GM23338 (cell line): Measurements from ENCODE around the gene SCAF8. TPM values are rescaled to one million over a fixed set of nuclear protein-coding genes. Genes with fewer than 3 reads are reported as not detected.
A peak's percentile ranks its signal among the peaks of the same experiment; 100 is the strongest.
"Not testable (repeated sequence)": the region's sequence is repeated elsewhere in the genome, so short reads cannot be mapped to it uniquely, and the experiment has no call there.

ENCODE experiments used
- ATAC-seq: fragments of 200-7000 bp; cut with Tn5 transposase; 3 replicates; pipeline ENCODE4 v1.9.1; 2020
- DNase-seq: peaks from one replicate; pipeline ENCODE4 v3.0.0-alpha.2; 2015; ENCODE audit warnings: low spot score
- H2AFZ ChIP-seq: fragments of 200-600 bp; sonication (generic); 2 replicates; pipeline ENCODE4 v1.8.0; 2016; ENCODE audit warnings: antibody characterized with exemption, mild to moderate bottlenecking, moderate library complexity
- H3F3A ChIP-seq: fragments of 200-600 bp; sonication (generic); replicated peaks from 2 replicates; pipeline ENCODE4 v1.8.0; 2017; ENCODE audit warnings: antibody characterized with exemption, mixed run types, low read depth
- H3K27ac ChIP-seq: fragments of 200-600 bp; sonication (generic); 2 replicates; pipeline ENCODE4 v1.6.1; 2016; ENCODE audit warnings: low read depth
- H3K27me3 ChIP-seq: fragments of 200-600 bp; sonication (generic); 2 replicates; pipeline ENCODE4 v1.8.0; 2016; ENCODE audit warnings: mild to moderate bottlenecking, mixed run types, moderate library complexity; ENCODE audit not compliant: insufficient read depth
- H3K36me3 ChIP-seq: fragments of 200-600 bp; sonication (generic); 2 replicates; pipeline ENCODE4 v1.8.0; 2016; ENCODE audit warnings: mild to moderate bottlenecking; ENCODE audit not compliant: insufficient read depth
- H3K4me1 ChIP-seq: fragments of 200-600 bp; sonication (generic); 2 replicates; pipeline ENCODE4 v1.8.0; 2016; ENCODE audit warnings: mild to moderate bottlenecking, moderate library complexity; ENCODE audit not compliant: insufficient read depth
- H3K4me2 ChIP-seq: fragments of 200-600 bp; sonication (generic); 2 replicates; pipeline ENCODE4 v1.7.1; 2017; ENCODE audit warnings: mixed run types
- H3K4me3 ChIP-seq: fragments of 200-600 bp; sonication (generic); 2 replicates; pipeline ENCODE4 v1.6.1; 2016; ENCODE audit warnings: mixed run types
- H3K79me2 ChIP-seq: fragments of 200-600 bp; sonication (generic); replicated peaks from 2 replicates; pipeline ENCODE4 v1.8.0; 2017; ENCODE audit warnings: mild to moderate bottlenecking; ENCODE audit not compliant: insufficient read depth
- H3K9me2 ChIP-seq: fragments of 200-600 bp; sonication (generic); 2 replicates; pipeline ENCODE4 v1.8.0; 2017; ENCODE audit not compliant: insufficient read depth
- H4K20me1 ChIP-seq: fragments of 200-600 bp; sonication (generic); replicated peaks from 2 replicates; pipeline ENCODE4 v1.8.0; 2017; ENCODE audit warnings: mild to moderate bottlenecking; ENCODE audit not compliant: insufficient read depth
- H3K27ac Mint-ChIP-seq: 2 replicates; pipeline ENCODE4 v1.8.0; 2020; ENCODE audit warnings: inconsistent platforms, mild to moderate bottlenecking, moderate library complexity, mixed read lengths
- H3K27me3 Mint-ChIP-seq: 3 replicates; pipeline ENCODE4 v1.8.0; 2022; ENCODE audit warnings: low read depth, mild to moderate bottlenecking, moderate library complexity, mixed read lengths, inconsistent platforms; ENCODE audit not compliant: insufficient read depth, poor library complexity
- H3K36me3 Mint-ChIP-seq: 3 replicates; pipeline ENCODE4 v1.8.0; 2021; ENCODE audit warnings: low read depth, mild to moderate bottlenecking, inconsistent platforms, moderate library complexity, mixed read lengths
- H3K4me1 Mint-ChIP-seq: 3 replicates; pipeline ENCODE4 v1.8.0; 2020; ENCODE audit warnings: mild to moderate bottlenecking, inconsistent platforms, mixed read lengths
- H3K4me3 Mint-ChIP-seq: 3 replicates; pipeline ENCODE4 v1.8.0; 2021; ENCODE audit warnings: moderate library complexity, mild to moderate bottlenecking, inconsistent platforms, mixed read lengths
- H3K9me3 Mint-ChIP-seq: 3 replicates; pipeline ENCODE4 v1.8.0; 2020; ENCODE audit warnings: moderate library complexity, mild to moderate bottlenecking, inconsistent platforms, mixed read lengths
- CREB1 ChIP-seq: fragments of 250-450 bp; sonication (Bioruptor Pico); IDR thresholded peaks from 2 replicates; pipeline ENCODE4 v1.5.0; 2020; ENCODE audit warnings: low read depth, mild to moderate bottlenecking, moderate library complexity
- EZH2 ChIP-seq: fragments of 200-600 bp; sonication (generic); IDR thresholded peaks from one replicate; pipeline ENCODE4 v1.8.0; 2017; ENCODE audit warnings: antibody characterized with exemption, mild to moderate bottlenecking, low read depth; ENCODE audit not compliant: unreplicated experiment
- JUNB ChIP-seq: IDR thresholded peaks from one replicate; pipeline ENCODE4 v1.6.1; 2016; ENCODE audit warnings: antibody characterized with exemption; ENCODE audit not compliant: unreplicated experiment
- ZNF114 ChIP-seq: fragments of 250-450 bp; sonication (Bioruptor Pico); IDR thresholded peaks from 2 replicates; pipeline ENCODE4 v1.5.0; 2020; ENCODE audit warnings: mild to moderate bottlenecking, moderate library complexity
- polyA plus RNA-seq: library from polyadenylated mRNA; unstranded; fragments of >200 nt; fragmentation: Nextera tagmentation; extraction: Ambion mirVana; gene quantifications from 2 replicates; pipeline ENCODE4 v1.2.1, GENCODE V29; 2016
- total RNA-seq: library from RNA; depleted of rRNA; stranded (reverse); fragments of >200 nt; shearing (Covaris generic); gene quantifications from 2 replicates; pipeline ENCODE4 v1.2.3, GENCODE V29; 2014
- TF ChIP-seq, protein P1 (sequence below): fragments of 250-450 bp; sonication (Bioruptor Pico); IDR thresholded peaks from 2 replicates; pipeline ENCODE4 v1.5.0; 2020; ENCODE audit warnings: mild to moderate bottlenecking, moderate library complexity
- TF ChIP-seq, protein P2 (sequence below): IDR thresholded peaks from one replicate; pipeline ENCODE4 v1.6.1; 2018; ENCODE audit warnings: antibody characterized with exemption; ENCODE audit not compliant: unreplicated experiment

Gene SCAF8
- total and polyA plus RNA-seq, 2 experiments from 2014 or later: 13.8 to 37.9 TPM

DNA sequence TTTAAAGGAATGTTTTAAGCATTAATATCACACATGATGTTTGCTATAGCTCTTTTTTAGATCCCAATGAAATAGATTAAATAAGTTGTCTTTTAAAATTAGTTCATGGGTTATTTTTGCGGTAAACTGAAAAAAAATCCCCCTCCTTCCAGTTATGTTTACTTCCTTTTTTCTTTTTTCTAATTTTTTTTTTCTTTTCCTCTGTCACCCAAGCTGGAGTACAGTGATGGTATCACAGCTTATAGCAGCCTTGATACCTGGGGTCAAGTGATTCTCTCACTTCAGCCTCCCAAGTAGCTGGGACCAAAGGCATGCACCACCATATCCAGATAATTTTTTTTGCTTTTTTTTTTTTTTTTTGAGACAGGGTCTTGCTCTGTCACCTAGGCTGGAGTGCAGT lies 17.8 kb upstream of the SCAF8 start (continued):
- TF ChIP-seq, protein P1, sequence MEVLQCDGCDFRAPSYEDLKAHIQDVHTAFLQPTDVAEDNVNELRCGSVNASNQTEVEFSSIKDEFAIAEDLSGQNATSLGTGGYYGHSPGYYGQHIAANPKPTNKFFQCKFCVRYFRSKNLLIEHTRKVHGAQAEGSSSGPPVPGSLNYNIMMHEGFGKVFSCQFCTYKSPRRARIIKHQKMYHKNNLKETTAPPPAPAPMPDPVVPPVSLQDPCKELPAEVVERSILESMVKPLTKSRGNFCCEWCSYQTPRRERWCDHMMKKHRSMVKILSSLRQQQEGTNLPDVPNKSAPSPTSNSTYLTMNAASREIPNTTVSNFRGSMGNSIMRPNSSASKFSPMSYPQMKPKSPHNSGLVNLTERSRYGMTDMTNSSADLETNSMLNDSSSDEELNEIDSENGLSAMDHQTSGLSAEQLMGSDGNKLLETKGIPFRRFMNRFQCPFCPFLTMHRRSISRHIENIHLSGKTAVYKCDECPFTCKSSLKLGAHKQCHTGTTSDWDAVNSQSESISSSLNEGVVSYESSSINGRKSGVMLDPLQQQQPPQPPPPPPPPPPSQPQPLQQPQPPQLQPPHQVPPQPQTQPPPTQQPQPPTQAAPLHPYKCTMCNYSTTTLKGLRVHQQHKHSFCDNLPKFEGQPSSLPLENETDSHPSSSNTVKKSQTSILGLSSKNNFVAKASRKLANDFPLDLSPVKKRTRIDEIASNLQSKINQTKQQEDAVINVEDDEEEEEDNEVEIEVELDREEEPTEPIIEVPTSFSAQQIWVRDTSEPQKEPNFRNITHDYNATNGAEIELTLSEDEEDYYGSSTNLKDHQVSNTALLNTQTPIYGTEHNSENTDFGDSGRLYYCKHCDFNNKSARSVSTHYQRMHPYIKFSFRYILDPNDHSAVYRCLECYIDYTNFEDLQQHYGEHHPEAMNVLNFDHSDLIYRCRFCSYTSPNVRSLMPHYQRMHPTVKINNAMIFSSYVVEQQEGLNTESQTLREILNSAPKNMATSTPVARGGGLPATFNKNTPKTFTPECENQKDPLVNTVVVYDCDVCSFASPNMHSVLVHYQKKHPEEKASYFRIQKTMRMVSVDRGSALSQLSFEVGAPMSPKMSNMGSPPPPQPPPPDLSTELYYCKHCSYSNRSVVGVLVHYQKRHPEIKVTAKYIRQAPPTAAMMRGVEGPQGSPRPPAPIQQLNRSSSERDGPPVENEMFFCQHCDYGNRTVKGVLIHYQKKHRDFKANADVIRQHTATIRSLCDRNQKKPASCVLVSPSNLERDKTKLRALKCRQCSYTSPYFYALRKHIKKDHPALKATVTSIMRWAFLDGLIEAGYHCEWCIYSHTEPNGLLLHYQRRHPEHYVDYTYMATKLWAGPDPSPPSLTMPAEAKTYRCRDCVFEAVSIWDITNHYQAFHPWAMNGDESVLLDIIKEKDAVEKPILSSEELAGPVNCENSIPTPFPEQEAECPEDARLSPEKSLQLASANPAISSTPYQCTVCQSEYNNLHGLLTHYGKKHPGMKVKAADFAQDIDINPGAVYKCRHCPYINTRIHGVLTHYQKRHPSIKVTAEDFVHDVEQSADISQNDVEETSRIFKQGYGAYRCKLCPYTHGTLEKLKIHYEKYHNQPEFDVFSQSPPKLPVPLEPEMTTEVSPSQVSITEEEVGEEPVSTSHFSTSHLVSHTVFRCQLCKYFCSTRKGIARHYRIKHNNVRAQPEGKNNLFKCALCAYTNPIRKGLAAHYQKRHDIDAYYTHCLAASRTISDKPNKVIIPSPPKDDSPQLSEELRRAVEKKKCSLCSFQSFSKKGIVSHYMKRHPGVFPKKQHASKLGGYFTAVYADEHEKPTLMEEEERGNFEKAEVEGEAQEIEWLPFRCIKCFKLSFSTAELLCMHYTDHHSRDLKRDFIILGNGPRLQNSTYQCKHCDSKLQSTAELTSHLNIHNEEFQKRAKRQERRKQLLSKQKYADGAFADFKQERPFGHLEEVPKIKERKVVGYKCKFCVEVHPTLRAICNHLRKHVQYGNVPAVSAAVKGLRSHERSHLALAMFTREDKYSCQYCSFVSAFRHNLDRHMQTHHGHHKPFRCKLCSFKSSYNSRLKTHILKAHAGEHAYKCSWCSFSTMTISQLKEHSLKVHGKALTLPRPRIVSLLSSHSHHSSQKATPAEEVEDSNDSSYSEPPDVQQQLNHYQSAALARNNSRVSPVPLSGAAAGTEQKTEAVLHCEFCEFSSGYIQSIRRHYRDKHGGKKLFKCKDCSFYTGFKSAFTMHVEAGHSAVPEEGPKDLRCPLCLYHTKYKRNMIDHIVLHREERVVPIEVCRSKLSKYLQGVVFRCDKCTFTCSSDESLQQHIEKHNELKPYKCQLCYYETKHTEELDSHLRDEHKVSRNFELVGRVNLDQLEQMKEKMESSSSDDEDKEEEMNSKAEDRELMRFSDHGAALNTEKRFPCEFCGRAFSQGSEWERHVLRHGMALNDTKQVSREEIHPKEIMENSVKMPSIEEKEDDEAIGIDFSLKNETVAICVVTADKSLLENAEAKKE (CRISPR knock-in tag): no peak
- TF ChIP-seq, protein P2, sequence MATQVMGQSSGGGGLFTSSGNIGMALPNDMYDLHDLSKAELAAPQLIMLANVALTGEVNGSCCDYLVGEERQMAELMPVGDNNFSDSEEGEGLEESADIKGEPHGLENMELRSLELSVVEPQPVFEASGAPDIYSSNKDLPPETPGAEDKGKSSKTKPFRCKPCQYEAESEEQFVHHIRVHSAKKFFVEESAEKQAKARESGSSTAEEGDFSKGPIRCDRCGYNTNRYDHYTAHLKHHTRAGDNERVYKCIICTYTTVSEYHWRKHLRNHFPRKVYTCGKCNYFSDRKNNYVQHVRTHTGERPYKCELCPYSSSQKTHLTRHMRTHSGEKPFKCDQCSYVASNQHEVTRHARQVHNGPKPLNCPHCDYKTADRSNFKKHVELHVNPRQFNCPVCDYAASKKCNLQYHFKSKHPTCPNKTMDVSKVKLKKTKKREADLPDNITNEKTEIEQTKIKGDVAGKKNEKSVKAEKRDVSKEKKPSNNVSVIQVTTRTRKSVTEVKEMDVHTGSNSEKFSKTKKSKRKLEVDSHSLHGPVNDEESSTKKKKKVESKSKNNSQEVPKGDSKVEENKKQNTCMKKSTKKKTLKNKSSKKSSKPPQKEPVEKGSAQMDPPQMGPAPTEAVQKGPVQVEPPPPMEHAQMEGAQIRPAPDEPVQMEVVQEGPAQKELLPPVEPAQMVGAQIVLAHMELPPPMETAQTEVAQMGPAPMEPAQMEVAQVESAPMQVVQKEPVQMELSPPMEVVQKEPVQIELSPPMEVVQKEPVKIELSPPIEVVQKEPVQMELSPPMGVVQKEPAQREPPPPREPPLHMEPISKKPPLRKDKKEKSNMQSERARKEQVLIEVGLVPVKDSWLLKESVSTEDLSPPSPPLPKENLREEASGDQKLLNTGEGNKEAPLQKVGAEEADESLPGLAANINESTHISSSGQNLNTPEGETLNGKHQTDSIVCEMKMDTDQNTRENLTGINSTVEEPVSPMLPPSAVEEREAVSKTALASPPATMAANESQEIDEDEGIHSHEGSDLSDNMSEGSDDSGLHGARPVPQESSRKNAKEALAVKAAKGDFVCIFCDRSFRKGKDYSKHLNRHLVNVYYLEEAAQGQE: no peak
- no peak for TF ChIP-seq CREB1
- no peak for TF ChIP-seq EZH2
- no peak for TF ChIP-seq JUNB
- TF ChIP-seq ZNF114 (CRISPR knock-in tag): no peak

DNA sequence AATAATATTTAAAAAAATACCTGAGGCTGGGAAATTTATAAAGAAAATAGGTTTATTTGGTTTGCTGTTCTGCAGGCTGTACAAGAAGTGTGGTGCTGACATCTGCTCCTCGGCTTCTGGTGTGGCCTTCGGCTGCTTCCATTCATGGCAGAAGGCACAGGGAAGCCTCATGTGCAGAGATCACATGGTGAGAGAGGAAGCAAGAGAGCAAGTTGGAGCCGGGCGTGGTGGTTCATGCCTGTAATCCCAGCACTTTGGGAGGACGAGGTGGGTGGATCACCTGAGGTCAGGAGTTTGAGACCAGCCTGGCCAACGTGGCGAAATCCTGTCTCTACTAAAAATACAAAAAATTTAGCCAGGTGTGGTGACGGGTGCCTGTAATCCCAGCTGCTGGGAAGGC lies 16.9 kb upstream of the SCAF8 start:
- H3K4me3 ChIP-seq, H3K27ac ChIP-seq, H3K4me1 Mint-ChIP-seq, H3K36me3 Mint-ChIP-seq, ATAC-seq, H3K36me3 ChIP-seq, H3F3A ChIP-seq, DNase-seq, H3K4me1 ChIP-seq, H3K4me2 ChIP-seq, H3K4me3 Mint-ChIP-seq, H3K9me2 ChIP-seq, H3K27me3 Mint-ChIP-seq, H3K27ac Mint-ChIP-seq, H4K20me1 ChIP-seq, H3K27me3 ChIP-seq, H3K79me2 ChIP-seq: not testable (repeated sequence)
- H3K9me3 Mint-ChIP-seq: peaks cover 21% of the 10 kb centered on the region
- H2AFZ ChIP-seq: peak overlapping the region; percentile 90
